ENCODE results near the gene SH3RF3.
A peak's percentile ranks its signal among the peaks of the same experiment; 100 is the strongest.
"Not testable (repeated sequence)": the region's sequence is repeated elsewhere in the genome, so short reads cannot be mapped to it uniquely, and the experiment has no call there.

SH3RF3 gene

GRCh38 chr2:109220860-109221259, 91.9 kb downstream of the SH3RF3 start:
- Histone ChIP-seq H2BK120ac (ENCODE audit: insufficient read depth, low read length, poor library complexity) (no peak overlapping the region), H2AK5ac (ENCODE audit: low read length) (no peak overlapping the region), H2AFZ (ENCODE audit: insufficient read depth, low read length, poor library complexity) (no peak overlapping the region), H3K27ac (ENCODE audit: low read depth, low read length) (no peak overlapping the region), H3K4me1 (ENCODE audit: control insufficient read depth in 1 of 2, insufficient read depth in 2 of 2, low read length in 2 of 2) (no peaks in the 10 kb centered on the region), H3K4me2 (ENCODE audit: low read length) (no peak overlapping the region), H3K14ac (ENCODE audit: low read length) (no peak overlapping the region), H3K9ac (ENCODE audit: low read length) (no peak overlapping the region), H4K8ac (ENCODE audit: low read depth, low read length) (no peak overlapping the region), H3K4ac (ENCODE audit: low read depth, low read length) (no peak overlapping the region), H3K18ac (ENCODE audit: low read length) (no peak overlapping the region), H3K79me1 (ENCODE audit: low read length) (no peaks in the 10 kb centered on the region), H4K12ac (ENCODE audit: low read depth, low read length) (no peak overlapping the region), H3K9me3 (ENCODE audit: insufficient read depth, low read depth, low read length) (no peaks in the 10 kb centered on the region), H3K23ac (ENCODE audit: low read length) (no peak overlapping the region), H3K27me3 (ENCODE audit: insufficient read depth, low read length) (no peaks in the 10 kb centered on the region), H2BK12ac (ENCODE audit: low read length) (no peak overlapping the region), H3K4me3 (ENCODE audit: low read depth, low read length) (no peak overlapping the region), H3K79me2 (ENCODE audit: control insufficient read depth, insufficient read depth, low read length, poor library complexity) (no peaks in the 10 kb centered on the region), H3K36me3 (ENCODE audit: control insufficient read depth in 1 of 2, insufficient read depth in 2 of 2, low read length in 2 of 2) (no peaks in the 10 kb centered on the region), H4K91ac (ENCODE audit: low read depth, low read length) (no peak overlapping the region), H2BK5ac (ENCODE audit: low read depth, low read length, poor library complexity) (no peak overlapping the region)
- DNase-seq: no peak
- no CpG with 5 or more reads among the region's 2 CpGs for WGBS (ENCODE audit: extremely low coverage, insufficient coverage, insufficient read length)

DNA sequence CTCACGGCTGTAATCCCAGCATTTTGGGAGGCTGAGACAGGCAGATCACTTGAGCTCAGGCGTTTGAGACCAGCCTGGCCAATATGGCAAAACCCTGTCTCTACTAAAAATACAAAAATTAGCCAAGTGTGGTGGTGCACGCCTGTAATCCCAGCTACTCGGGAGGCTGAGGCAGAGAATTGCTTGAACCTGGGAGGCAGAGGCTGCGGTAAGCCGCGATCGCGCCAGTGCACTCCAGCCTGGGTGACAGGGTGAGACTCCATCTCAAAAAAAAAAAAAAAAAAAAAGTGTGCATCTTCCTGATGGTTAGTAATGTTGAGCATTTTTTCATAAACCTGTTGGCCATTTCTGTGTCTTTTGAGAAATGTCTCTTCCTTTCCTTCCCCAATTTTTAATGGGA, 92.3 kb downstream of the SH3RF3 start:
- not testable (repeated sequence) for H4K91ac ChIP-seq (ENCODE audit: low read depth, low read length); H3K14ac ChIP-seq (ENCODE audit: low read length); H3K4me3 ChIP-seq (ENCODE audit: low read depth, low read length); H3K79me1 ChIP-seq (ENCODE audit: low read length); H2BK12ac ChIP-seq (ENCODE audit: low read length); H3K4me2 ChIP-seq (ENCODE audit: low read length); H2BK5ac ChIP-seq (ENCODE audit: low read depth, low read length, poor library complexity); H2BK120ac ChIP-seq (ENCODE audit: insufficient read depth, low read length, poor library complexity); H3K9me3 ChIP-seq (ENCODE audit: insufficient read depth, low read depth, low read length); H3K36me3 ChIP-seq (ENCODE audit: control insufficient read depth in 1 of 2, insufficient read depth in 2 of 2, low read length in 2 of 2); H3K9ac ChIP-seq (ENCODE audit: low read length); H4K8ac ChIP-seq (ENCODE audit: low read depth, low read length); H3K79me2 ChIP-seq (ENCODE audit: control insufficient read depth, insufficient read depth, low read length, poor library complexity); H4K12ac ChIP-seq (ENCODE audit: low read depth, low read length); H3K4ac ChIP-seq (ENCODE audit: low read depth, low read length); H2AFZ ChIP-seq (ENCODE audit: insufficient read depth, low read length, poor library complexity); H3K27ac ChIP-seq (ENCODE audit: low read depth, low read length); DNase-seq; H3K18ac ChIP-seq (ENCODE audit: low read length); H3K23ac ChIP-seq (ENCODE audit: low read length); H3K4me1 ChIP-seq (ENCODE audit: control insufficient read depth in 1 of 2, insufficient read depth in 2 of 2, low read length in 2 of 2); H2AK5ac ChIP-seq (ENCODE audit: low read length); H3K27me3 ChIP-seq (ENCODE audit: insufficient read depth, low read length)
- WGBS (ENCODE audit: extremely low coverage, insufficient coverage, insufficient read length): no CpG with 5 or more reads among the region's 9 CpGs

GRCh38 chr2:109222422-109222821, 93.4 kb downstream of the SH3RF3 start:
- H2AFZ ChIP-seq (ENCODE audit: insufficient read depth, low read length, poor library complexity): no peak overlapping the region
- no peak overlapping the region for H2AK5ac ChIP-seq (ENCODE audit: low read length)
- no peaks in the 10 kb centered on the region for H3K79me2 ChIP-seq (ENCODE audit: control insufficient read depth, insufficient read depth, low read length, poor library complexity)
- no peak overlapping the region for H3K9ac ChIP-seq (ENCODE audit: low read length)
- no peak overlapping the region for H3K14ac ChIP-seq (ENCODE audit: low read length)
- H2BK12ac ChIP-seq (ENCODE audit: low read length): no peak overlapping the region
- no peak overlapping the region for H3K27ac ChIP-seq (ENCODE audit: low read depth, low read length)
- no peak overlapping the region for H3K18ac ChIP-seq (ENCODE audit: low read length)
- no peaks in the 10 kb centered on the region for H3K9me3 ChIP-seq (ENCODE audit: insufficient read depth, low read depth, low read length)
- H4K12ac ChIP-seq (ENCODE audit: low read depth, low read length): no peak overlapping the region
- no peak overlapping the region for H4K91ac ChIP-seq (ENCODE audit: low read depth, low read length)
- no peak overlapping the region for H3K4ac ChIP-seq (ENCODE audit: low read depth, low read length)
- H3K23ac ChIP-seq (ENCODE audit: low read length): no peak overlapping the region
- H4K8ac ChIP-seq (ENCODE audit: low read depth, low read length): no peak overlapping the region
- no peaks in the 10 kb centered on the region for H3K4me1 ChIP-seq (ENCODE audit: control insufficient read depth in 1 of 2, insufficient read depth in 2 of 2, low read length in 2 of 2)
- DNase-seq: no peak
- no CpG with 5 or more reads among the region's 3 CpGs for WGBS (ENCODE audit: extremely low coverage, insufficient coverage, insufficient read length)
- no peak overlapping the region for H3K4me2 ChIP-seq (ENCODE audit: low read length)
- H3K79me1 ChIP-seq (ENCODE audit: low read length): no peaks in the 10 kb centered on the region
- H2BK120ac ChIP-seq (ENCODE audit: insufficient read depth, low read length, poor library complexity): no peak overlapping the region
- H2BK5ac ChIP-seq (ENCODE audit: low read depth, low read length, poor library complexity): no peak overlapping the region
- no peaks in the 10 kb centered on the region for H3K36me3 ChIP-seq (ENCODE audit: control insufficient read depth in 1 of 2, insufficient read depth in 2 of 2, low read length in 2 of 2)
- no peaks in the 10 kb centered on the region for H3K27me3 ChIP-seq (ENCODE audit: insufficient read depth, low read length)
- no peak overlapping the region for H3K4me3 ChIP-seq (ENCODE audit: low read depth, low read length)

DNA sequence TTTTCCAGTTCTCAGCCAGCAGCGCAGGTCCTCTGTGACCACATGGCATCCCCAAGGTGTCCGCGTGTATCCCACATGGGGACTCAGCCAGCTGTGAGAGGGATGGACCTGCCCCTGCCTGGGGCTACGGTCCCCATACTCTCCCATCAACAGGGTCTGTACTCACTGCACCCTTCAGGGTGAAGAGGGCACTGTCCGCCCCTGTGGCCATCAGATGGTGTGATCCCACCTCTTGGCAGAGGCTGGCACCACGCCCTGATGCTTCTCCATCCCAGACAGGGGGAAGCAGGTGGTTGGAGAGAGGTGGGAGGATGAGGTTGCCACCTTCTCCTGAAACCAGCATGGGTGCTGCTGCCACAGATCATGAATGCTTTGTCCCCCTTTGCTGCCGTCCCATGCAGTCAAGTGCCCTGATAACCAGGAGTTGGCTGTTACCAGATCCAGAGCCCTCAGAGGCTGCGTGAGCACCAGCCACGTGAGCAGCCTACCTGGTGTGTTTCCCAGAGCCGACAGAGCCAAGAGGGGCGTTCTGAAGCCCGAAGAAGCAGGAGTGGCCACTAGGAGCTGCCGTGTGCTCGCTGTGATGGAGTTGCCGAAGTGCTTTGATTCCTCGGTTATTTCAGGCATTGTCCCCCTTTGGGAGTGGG, 93.9 kb downstream of the SH3RF3 start:
- Histone ChIP-seq H3K79me2 (ENCODE audit: control insufficient read depth, insufficient read depth, low read length, poor library complexity) (no peaks in the 10 kb centered on the region), H3K27me3 (ENCODE audit: insufficient read depth, low read length) (no peaks in the 10 kb centered on the region), H3K4me1 (ENCODE audit: control insufficient read depth in 1 of 2, insufficient read depth in 2 of 2, low read length in 2 of 2) (no peaks in the 10 kb centered on the region), H3K79me1 (ENCODE audit: low read length) (no peaks in the 10 kb centered on the region), H3K27ac (ENCODE audit: low read depth, low read length) (no peak overlapping the region), H2BK5ac (ENCODE audit: low read depth, low read length, poor library complexity) (no peak overlapping the region), H3K23ac (ENCODE audit: low read length) (no peak overlapping the region), H3K9ac (ENCODE audit: low read length) (no peak overlapping the region), H3K14ac (ENCODE audit: low read length) (no peak overlapping the region), H2AK5ac (ENCODE audit: low read length) (no peak overlapping the region), H2BK12ac (ENCODE audit: low read length) (no peak overlapping the region), H3K36me3 (ENCODE audit: control insufficient read depth in 1 of 2, insufficient read depth in 2 of 2, low read length in 2 of 2) (no peaks in the 10 kb centered on the region), H4K8ac (ENCODE audit: low read depth, low read length) (no peak overlapping the region), H3K4me2 (ENCODE audit: low read length) (no peak overlapping the region), H2AFZ (ENCODE audit: insufficient read depth, low read length, poor library complexity) (no peak overlapping the region), H4K91ac (ENCODE audit: low read depth, low read length) (no peak overlapping the region), H2BK120ac (ENCODE audit: insufficient read depth, low read length, poor library complexity) (no peak overlapping the region), H4K12ac (ENCODE audit: low read depth, low read length) (no peak overlapping the region), H3K4me3 (ENCODE audit: low read depth, low read length) (peak overlapping the region; percentile 3), H3K9me3 (ENCODE audit: insufficient read depth, low read depth, low read length) (no peaks in the 10 kb centered on the region), H3K18ac (ENCODE audit: low read length) (no peak overlapping the region), H3K4ac (ENCODE audit: low read depth, low read length) (no peak overlapping the region)
- no CpG with 5 or more reads among the region's 16 CpGs for WGBS (ENCODE audit: extremely low coverage, insufficient coverage, insufficient read length)
- no peak for DNase-seq

Data from trophoblast cell (in vitro differentiated cells and primary cell).